Left kidney (tissue), 2 donors: ENCODE data around the gene HCN3. TPM values are rescaled to one million over a fixed set of nuclear protein-coding genes. Genes with fewer than 3 reads are reported as not detected.
A peak's percentile ranks its signal among the peaks of the same experiment; 100 is the strongest.
"Not testable (repeated sequence)": the region's sequence is repeated elsewhere in the genome, so short reads cannot be mapped to it uniquely, and the experiment has no call there.

Source experiments
- DNase-seq: peaks from one replicate; pipeline ENCODE4 v3.0.0-alpha.2; 2013
- polyA plus RNA-seq: library from polyadenylated mRNA; unstranded; fragments of 120-200 nt; gene quantifications from one replicate; pipeline ENCODE4 v1.2.1, GENCODE V29; 2013; ENCODE audit not compliant: insufficient read length

HCN3 gene
- polyA plus RNA-seq, 1 donor: 13.9 TPM

DNA sequence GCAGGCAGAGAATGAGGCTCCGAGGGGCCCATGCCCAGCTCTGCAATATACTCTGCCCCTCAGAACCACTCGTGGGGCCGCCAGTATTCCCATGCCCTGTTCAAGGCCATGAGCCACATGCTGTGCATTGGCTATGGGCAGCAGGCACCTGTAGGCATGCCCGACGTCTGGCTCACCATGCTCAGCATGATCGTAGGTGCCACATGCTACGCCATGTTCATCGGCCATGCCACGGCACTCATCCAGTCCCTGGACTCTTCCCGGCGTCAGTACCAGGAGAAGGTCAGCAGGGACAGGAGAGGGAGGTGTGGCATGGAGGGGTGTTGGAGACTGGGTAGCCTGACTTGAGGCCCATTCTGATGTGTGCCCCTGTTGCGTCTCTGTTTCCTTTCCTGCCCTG lies 7.2 kb downstream of the HCN3 start:
- DNase-seq: no peak

DNA sequence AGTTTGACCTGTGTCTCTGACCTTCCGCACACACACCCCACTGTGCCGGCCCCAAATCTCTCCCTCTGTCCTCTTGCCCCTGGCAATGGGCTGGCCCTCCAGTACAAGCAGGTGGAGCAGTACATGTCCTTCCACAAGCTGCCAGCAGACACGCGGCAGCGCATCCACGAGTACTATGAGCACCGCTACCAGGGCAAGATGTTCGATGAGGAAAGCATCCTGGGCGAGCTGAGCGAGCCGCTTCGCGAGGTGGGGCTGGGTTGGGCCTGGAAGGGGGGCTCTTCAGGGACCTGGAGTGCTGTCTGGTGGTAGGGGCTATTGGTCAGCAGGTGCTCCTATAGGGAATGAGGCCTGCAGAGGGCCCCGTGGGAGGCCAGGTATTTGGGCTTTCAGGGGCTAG lies 7.8 kb downstream of the HCN3 start:
- DNase-seq: no peak

DNA sequence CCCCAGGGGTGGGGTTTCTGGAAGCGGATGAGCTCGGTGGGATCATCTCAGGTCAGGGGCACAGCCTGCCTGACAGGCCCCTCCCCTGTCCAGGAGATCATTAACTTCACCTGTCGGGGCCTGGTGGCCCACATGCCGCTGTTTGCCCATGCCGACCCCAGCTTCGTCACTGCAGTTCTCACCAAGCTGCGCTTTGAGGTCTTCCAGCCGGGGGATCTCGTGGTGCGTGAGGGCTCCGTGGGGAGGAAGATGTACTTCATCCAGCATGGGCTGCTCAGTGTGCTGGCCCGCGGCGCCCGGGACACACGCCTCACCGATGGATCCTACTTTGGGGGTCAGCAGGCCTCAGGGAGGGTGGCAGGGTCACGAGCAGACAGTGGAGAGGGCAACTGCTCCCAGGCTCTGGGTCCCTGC lies 8.4 kb downstream of the HCN3 start:
- DNase-seq: no peak

DNA sequence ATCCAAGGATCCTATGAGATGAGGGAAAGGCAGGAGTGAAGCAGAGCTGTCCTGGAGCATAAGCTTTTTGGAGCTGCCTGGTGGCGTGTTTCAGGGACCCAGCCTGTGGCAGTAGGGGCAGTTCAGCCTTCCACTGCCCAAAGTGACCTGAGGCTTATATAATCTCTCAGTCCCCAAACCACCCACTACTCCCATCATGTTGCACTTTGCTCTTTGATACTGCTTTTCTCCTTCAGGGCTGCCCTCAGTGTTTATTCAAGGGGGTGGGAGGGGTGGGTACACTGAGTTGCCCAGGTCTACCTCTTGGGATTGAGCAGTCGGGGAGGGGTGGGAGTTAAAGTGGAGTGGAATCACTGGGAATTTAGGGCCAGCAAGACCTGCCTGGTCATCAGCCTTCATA lies 9.3 kb downstream of the HCN3 start:
- DNase-seq: no peak

DNA sequence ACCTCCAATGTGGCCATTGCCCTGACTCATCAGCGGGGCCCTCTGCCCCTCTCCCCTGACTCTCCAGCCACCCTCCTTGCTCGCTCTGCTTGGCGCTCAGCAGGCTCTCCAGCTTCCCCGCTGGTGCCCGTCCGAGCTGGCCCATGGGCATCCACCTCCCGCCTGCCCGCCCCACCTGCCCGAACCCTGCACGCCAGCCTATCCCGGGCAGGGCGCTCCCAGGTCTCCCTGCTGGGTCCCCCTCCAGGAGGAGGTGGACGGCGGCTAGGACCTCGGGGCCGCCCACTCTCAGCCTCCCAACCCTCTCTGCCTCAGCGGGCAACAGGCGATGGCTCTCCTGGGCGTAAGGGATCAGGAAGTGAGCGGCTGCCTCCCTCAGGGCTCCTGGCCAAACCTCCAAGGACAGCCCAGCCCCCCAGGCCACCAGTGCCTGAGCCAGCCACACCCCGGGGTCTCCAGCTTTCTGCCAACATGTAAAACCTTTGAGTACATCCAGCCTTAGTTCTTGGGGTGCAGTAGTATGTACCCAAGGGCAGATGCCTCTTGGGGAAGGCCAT lies 10.8 kb downstream of the HCN3 start:
- no peak for DNase-seq

DNA sequence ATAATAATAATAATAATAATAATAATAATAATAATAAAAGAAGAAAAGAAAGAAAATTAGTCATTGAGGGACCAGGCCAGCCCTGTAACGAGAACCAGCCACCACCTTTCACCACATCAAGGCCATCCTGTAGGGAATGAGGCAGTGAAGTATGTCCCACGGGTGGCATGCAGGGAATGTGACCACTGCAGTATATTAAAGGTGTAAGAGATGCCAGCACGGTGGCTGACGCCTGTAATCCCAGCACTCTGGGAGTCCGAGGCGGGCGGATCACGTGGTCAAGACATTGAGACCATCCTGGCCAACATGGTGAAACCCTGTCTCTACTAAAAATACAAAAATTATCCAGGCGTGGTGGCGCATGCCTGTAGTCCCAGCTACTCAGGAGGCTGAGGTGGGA lies 13.7 kb downstream of the HCN3 start:
- not testable (repeated sequence) for DNase-seq

DNA sequence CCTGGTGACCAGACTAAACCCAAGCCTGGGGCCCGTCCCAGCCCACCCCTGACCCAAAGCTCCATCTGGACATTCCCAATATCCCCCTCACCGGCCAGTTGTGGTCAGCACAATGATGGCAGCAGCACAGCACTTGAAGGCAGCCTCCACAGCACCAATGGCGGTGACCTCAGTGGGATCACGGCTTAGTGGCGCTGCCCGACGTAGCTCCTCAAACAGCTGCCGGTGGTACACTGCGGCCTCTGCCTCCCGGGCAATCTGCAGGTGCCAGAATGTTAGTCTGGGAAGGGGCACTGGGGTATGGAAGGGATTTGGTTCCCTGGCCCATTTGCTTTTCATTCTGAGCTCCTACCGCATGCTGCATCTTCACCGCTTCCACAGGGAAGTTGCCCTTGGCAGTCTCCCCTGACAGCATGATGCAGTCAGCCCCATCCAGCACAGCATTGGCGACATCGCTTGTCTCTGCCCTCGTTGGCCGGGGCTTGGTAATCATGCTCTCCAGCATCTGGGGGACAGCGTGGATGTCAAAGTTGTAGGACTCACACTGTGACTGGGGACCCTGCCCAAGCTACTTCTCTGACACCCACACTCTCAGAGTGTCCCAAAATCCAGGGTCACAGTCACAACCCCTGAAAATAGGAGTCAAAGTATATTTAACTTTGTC lies 16.0 kb downstream of the HCN3 start:
- no peak for DNase-seq

DNA sequence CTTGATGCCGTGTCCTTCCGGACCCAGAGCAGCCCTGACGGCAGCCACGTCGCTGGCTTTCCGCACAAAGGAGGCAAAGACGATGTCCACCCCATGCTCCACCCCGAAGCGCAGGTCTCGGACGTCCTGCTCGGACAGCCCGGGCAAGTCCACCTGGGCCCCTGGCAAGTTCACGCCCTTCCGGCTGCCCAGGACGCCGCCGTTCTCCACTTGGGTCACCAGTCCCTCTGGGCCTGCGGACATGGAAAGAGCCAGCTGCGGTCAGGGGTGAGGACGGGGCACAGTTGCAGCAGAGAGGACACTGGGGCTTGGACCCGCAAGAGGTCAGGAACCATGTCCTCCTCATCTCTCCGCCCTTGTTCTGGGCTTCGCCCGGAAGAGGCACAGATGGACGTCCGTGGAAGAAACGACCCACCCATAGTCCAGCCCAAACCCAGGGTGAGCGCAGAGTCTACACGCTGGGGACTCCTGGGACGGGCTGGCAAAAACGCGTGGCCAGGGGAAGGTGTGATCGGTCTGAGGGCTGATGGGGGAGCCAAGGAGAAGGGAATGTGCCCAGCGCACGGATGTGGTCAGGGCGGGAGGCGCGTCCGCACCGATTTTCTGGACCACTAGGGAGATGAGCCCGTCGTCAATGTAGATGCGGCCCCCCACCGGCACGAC lies 17.4 kb downstream of the HCN3 start:
- DNase-seq: no peak

DNA sequence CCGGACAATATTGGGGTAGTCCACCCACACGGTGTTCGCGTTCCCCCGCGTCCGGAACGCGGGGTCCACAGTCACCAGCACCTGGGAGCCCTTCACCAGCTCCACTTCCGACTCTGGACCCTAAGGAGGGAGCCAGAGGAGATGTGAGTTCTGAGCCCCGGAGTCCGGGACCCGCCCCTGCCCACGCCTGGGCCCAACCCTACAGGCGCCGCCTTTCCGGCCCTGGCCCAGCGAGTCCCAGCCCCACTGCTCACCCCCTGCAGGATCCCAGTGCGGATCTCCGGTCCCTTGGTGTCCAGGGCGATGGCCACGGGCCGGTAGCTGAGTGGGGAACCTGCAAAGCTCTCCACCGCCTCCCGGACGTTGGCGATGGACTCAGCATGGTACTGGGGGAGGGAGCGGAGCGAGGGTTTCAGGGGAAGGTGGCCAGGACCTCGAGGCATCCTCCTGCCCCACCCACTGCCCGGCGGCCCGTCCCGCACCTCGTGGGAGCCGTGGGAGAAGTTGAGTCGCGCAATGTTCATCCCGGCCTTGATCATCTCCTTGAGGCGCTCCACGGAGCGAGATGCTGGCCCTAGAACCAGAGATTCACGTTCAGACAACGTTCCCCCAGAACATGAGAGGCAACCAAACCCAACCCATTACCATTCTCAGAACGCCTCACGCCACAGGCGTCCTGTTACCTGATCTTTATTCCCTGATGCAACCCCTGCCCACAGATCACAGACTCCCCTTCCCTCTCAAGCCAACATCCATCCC lies 18.1 kb downstream of the HCN3 start:
- no peak for DNase-seq

DNA sequence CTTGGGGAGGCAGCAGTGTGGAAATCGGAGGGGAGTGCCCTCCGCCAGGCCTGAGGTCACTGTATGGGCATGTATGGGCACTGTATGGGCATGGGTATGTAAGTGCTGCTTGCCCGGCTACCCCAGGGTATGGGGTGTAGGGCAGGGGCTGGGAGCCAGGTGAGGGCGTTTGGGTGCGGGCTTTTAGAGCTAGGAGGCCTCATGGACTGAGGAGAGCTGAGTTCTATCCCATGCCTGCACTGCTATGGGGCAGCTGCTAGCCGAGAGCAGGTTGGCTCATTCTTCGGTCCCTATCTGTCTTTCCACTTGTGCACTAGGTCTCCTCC lies 18.6 kb downstream of the HCN3 start:
- DNase-seq: no peak

DNA sequence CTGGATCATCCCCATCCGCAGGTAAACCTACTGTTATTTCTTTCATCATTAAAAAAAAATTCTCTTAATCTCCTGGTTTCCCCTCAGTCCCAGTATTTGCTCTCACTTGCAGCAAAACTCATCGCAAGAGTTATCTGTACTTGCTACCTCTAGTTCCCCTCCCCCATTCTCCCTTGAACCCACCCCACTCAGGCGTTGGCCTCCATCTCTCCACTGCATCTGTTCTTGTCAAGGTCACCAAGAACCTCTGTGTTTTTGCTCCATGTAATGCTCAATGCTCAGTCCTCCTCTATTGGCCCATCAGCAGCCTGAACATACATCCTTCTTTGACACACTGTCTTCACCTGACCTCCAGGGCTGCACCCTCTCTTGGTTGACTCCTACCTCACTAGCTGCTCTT lies 19.4 kb downstream of the HCN3 start:
- no peak for DNase-seq

DNA sequence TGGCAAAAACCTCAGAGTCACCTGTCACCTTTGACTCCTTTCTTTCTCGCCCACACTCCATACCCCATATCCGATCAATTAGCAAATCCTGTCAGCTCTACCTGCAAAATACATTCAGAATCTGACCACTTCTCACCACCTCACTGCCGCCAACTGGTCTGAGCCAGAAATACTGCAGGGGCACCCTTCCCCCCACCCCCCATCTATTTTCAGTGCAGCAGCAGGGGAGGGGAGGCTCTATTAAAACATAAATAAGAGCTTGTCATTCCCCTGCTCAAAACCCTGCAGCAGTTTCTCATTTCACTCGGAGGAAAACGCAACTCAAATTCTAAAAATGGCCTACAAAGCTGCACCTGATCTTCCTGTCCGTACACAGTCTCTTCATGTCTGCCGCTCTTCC lies 20.1 kb downstream of the HCN3 start:
- DNase-seq: no peak

DNA sequence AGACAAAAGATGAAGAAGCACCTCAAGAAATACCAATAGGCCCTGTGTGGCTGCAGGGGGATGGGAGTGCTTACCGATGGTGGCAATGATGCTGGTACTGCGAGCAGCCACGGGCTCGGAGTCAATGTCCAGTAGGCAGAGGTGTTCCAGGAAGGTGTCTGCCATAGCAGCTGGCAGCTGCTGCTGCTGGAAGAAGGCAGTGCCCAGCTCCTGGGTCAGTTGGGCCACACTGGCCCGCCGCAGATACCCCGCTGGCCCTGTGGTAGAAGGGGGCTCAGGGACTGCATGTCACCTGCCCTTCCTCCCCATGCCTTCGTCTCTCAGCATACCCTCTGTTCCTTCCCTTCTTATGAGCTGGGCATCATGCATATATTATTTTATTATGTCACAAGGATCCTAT lies 22.8 kb downstream of the HCN3 start:
- DNase-seq: no peak

DNA sequence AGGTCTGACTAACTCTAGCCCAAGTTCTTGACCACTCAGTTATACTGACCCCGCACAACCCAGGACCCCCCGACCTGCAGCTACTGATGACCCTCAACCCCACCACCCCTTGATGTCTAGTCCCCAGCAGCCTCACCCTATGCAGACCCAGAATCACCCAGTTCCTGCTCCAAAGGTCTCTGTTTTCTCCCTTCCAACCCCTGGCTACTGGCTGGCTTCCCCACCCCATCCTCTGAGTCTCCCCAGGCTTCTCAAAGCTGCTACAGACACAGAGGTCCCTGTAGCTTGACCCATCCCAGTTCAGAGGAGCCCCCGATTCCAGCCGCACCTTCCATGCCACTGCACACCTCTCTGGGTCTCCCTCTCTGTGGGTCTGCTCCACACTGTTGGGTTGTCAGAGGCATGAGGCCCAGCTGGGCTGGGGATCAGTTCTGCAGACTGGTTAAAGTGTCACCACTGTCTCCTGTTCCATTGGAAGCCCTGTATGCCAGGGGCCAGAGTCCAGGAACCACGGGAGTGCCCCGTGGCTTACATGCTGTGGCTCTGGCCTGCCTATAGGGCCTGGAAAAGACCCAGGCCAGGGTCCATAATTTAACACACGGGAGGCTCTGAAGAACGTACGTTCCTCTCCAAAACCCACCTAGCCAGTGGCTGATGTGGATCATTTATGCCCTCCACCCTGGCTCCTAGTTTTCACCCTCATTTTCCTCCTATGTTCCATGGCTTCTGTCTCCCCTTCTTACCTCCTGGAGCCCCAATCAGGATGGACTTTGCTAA lies 23.5 kb downstream of the HCN3 start:
- no peak for DNase-seq

DNA sequence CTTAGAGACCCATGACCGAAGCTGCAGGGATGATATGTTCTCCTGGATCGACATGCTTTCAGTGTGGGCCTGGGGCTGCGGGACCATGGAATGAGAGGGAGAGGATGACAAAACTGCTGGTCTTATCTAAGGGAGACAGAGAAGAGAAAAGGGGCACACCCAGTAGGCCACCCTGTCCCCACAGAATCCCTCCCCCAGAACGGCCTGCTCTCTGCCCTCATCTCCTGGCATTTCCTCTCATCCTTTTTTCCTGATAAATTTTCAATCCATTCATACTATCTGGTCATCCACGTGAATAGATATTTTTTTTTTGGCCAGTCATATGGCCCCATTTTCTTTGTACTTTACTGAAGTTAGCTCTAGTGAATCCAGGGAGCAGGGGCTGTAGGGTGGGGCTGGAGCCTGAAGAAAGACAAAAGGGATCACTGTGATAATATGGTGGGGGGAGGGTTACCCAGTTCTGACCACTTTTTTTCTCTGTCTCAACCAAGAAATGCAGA lies 24.1 kb downstream of the HCN3 start, which contains the start of gene PKLR:
Gene PKLR (minus strand): TSS at position 97 of the 500 bp plus-strand sequence. CDS start 43 bp downstream, at position 54.
- DNase-seq: no peak

DNA sequence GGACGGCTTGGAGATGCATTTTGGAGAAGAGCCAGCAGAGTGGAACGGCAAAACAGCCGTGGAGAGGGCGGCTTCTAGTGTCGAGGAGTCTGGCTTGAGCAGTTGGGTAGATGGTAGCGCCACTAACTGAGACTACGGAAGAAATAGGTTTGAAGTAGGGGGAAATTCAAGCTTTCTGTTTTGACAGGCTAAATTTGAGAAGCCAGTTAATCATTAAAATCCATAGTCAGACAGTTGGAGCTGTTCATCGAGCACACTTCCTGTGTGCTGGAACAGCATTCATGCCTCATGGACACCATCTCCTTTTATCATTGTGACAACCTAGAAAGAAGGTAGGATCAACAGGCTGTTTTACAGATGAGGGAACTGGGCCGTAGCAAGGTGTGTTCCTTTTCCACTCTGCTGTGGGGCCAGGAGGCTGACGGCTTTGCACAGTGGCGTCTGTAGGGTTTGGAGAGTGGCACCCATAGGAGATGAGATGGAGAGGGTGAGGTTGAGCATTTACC lies 27.3 kb downstream of the HCN3 start:
- no peak for DNase-seq

DNA sequence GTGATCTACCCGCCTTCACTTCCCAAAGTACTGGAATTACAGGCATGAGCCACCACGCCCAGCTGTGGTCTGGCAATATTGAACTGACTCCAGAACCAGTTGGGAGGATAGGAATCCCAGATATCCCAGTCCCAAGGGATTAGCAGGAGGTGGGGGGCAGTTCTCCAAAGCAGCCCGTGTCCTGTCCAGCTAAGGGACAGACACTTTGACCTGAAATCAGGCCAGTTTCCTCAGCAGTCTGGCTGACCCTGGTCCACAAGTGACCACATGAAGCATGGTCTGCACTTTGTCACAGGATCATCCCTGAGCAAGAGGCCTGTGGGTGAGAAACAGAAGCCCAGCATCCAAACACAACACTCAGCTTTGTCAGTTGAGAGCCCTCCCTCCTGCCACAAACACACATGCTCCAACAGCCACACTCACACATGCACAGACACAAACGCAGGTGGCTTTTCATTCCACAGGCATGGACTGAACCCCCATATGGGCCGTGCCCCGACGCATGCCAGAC lies 28.7 kb downstream of the HCN3 start:
- no peak for DNase-seq

DNA sequence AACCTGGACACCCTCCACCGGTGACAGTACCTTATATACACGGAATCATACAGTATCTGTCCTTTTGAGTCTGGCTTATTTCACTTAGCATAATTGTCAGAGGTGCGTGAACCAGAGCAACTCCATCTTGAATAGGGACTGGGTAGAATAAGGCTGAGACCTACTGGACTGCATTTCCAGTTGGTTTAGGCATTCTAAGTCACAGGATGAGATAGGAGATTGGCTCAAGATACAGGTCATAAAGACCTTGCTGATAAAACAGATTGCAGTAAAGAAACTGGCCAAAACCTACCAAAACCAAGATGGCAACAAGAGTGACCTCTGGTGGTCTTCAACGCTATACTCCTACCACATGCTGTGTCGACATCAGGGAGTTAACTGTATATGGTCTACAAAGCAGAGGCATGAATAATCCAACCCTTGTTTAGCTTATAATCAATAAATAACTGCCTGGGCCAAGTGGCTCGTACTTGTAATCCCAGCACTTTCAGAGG lies 30.0 kb downstream of the HCN3 start:
- DNase-seq: no peak

DNA sequence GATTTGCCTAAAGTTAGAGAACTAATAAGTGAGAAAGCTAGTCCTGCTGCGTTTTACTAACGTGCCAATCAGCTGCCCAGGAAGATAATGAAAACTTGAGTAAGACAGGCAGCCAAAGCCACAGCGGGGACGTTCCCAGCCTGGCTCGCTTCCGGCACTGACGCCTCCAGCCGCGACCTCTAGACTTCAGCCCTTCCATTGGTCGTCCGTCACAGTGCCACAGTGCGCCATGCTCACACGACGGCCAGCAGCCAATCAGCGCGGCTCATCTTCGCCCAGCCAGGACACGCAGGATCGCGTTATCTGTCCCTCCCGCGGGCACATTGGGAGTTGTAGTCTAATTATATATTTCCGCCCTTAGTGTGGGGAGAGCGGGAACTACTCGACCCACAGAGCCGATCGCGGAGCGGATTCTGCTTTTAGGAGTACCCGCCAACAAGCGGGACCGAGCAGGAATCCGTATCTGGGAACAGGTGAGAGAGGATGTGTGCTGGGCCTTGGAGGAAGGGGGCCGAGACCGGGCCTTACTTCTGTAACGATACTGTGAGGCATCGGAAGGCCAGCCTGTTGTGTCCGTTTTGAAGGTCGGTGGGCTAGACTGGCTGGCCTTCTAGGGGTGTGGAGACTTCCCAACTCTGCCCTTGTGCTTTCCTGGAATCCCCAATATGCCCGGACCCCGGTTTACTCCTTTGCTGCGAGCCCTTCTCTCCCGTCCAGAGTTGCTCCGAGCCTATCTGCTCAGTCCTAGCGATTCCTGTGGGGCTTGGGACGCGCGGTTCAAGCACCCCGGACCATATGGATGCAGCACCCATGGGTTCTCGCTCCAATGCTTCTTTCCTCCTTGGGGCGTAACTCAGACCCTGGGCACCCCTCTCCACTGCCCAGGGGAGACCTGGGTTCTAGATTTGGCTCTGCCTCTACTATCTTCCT lies 31.5 kb downstream of the HCN3 start, which contains the start of gene FDPS:
Gene FDPS (plus strand): TSS at position 374 of the 930 bp plus-strand sequence. CDS start 924 bp downstream, outside the sequence.
- DNase-seq: peak; percentile 98

DNA sequence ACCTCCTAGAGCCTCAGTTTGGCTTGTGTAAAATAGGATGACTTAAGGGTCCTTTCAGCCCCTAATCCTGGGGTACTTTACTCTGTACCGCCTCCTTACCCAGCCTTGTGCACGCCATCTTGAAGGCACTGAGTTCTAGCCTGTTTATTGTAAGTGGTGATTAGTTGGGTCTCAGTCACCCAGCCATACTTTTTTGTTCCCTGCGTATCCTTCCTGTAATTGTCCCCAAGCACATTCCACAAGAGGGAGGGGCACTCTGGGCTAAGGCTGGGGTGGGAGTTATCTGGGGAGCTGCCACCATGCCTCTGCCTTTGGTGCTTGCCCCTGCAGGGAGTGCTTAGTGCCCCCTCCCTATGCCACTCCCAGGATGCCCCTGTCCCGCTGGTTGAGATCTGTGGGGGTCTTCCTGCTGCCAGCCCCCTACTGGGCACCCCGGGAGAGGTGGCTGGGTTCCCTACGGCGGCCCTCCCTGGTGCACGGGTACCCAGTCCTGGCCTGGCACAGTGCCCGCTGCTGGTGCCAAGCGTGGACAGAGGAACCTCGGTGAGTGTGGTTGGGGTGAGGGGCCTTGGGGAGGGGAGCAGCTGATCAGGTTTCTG lies 32.3 kb downstream of the HCN3 start:
- DNase-seq: no peak
